GOT3 (cell line): ENCODE measurements around the gene SCAPER.

Experiments used
- DNase-seq: peaks from one replicate; lab custom pipeline; 2025; ENCODE audit warnings: mixed read lengths; lab: John Stamatoyannopoulos, UW

Gene SCAPER

GRCh38 chr15:76353903-76354302, 551.2 kb downstream of the SCAPER start:
- DNase-seq, result no peak

DNA sequence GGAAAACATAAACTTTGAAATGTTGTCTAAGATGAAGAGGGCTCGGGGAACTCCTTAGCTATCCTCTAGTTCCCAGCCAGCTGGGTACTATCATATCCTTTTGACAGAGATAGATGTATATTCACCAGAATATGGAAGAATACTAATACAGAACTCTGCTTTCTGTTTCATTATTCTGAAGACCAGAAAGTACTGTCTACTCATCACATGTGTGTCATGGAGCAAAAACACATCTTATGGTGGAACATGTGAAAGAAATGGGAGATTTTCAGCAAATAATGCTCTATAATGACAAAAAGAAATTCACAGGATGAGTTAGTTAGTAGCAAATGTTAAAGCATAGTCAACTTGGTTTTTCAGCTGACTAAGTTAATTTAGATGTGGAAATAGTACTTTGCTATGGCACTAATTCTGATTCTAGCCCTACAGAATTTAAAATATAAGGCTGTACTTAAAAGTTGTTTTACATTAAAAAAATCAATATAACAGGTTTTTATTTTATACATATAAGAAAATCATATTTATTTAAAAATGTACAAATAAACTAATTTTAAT, 552.0 kb downstream of the SCAPER start:
- no peak for DNase-seq

DNA sequence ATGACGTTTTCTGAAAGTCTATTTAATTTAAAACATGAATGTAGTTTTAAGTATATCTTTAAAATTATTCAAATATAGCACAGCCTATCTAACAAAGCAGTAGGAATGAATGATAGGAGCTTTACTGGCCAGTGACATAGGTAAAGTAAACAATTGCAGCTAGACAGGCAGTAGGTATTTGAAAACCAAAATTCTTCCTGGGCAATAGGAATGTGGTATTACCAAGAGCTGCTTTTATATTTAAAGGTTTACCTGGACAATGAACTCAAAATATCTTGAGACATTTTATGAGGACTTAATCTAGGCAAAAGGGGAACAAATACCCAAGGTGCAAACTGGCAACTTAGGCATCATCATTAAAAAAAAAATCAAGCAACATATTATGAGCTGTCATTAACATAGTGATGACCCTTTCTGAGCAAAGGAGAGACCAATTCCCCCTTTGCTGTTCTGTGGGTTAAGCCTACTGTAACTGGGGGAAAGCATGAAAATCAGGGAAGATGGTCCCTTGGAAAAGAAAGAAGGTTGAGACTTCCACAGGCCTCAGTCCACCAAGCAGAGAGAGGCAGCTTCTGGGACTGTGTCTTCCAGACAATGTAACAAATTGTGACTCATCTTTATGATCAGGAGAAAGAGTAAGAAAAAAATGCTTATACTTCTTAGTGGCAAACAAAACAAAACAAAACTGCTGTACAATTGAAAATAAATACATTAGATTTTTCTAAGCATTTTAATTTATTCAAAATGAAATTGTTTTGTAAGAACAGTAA, 555.7 kb downstream of the SCAPER start:
- no peak for DNase-seq

GRCh38 chr15:76347482-76348055, 557.6 kb downstream of the SCAPER start:
- no peak for DNase-seq

- no peak for DNase-seq
Measured at GRCh38 chr15:76346669-76347481, 558.3 kb downstream of the SCAPER start.

DNA sequence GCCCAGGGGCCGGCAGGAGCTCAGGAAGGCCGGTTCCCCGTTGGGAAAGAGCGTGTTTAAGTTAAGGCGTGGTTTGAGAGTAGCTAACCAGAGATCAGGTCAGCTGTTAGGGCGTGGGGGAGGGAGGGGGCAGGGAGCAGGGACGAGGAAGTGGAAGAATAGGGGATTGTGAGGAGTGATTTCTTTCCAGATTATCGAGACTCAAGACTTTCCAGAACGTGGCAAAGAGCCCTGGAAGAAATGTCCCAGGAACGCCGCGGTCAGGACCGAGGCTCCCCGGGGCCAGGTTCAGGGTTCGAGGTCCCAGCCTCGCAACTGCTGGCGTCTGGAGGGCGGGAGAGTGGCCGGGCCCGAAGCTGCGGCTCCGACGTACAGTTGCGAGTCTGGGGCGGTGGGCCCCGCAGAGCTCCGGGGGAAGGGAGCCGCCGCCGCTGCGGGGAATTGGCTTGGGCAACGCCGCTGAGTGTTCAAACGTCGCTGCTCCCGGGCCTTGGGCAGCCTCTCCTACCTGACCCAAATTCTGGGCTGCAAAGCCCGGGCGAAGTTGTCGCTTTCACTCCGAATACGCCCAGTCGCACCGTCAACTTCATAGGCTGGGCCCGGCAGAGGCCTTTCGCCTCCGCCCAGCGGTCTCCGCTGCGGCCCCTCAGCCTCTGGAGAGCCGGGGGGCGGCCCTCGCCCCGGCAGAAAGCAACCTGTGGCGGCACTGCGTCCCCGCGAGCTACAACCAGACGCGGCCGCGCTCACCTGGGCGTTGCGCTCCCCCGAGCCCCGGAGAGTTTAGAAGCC, 559.1 kb downstream of the SCAPER start:
- no peak for DNase-seq

DNA sequence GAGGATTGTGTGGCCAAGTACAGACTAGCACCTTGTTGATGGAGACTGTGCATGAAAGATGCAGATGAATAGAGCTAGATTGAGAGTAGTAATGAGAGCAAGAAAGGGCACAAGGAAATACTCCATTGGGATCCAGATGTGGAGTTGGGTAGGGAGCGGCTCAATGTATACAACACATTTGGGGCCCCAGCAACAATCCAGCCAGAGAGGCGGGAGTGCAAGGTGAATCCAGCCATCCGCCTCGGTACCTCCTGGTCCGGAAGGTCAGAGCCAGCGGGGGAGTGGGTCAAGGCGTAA, 559.6 kb downstream of the SCAPER start:
- no peak for DNase-seq

- no peak for DNase-seq
Measured at GRCh38 chr15:76344893-76345582, 560.1 kb downstream of the SCAPER start.

- DNase-seq, result no peak
Measured at GRCh38 chr15:76343313-76343996, 561.7 kb downstream of the SCAPER start.

- DNase-seq, result no peak
Measured at GRCh38 chr15:76342382-76343201, 562.5 kb downstream of the SCAPER start.

DNA sequence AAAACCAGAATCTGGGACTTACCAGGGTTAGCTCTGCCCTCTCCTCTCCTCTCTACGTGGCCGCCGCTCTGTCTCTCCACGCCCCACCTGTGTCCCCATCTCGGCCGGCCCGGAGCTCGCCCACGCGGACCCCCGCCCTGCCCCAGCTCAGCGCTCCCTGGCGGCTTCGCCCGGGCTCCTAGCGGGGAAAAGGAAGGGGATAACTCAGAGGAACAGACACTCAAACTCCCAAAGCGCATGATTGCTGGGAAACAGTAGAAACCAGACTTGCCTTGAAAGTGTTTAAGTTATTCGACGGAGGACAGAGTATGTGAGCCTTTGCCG, 563.1 kb downstream of the SCAPER start:
- no peak for DNase-seq

GRCh38 chr15:76341366-76342057, 563.6 kb downstream of the SCAPER start:
- DNase-seq, result no peak

DNA sequence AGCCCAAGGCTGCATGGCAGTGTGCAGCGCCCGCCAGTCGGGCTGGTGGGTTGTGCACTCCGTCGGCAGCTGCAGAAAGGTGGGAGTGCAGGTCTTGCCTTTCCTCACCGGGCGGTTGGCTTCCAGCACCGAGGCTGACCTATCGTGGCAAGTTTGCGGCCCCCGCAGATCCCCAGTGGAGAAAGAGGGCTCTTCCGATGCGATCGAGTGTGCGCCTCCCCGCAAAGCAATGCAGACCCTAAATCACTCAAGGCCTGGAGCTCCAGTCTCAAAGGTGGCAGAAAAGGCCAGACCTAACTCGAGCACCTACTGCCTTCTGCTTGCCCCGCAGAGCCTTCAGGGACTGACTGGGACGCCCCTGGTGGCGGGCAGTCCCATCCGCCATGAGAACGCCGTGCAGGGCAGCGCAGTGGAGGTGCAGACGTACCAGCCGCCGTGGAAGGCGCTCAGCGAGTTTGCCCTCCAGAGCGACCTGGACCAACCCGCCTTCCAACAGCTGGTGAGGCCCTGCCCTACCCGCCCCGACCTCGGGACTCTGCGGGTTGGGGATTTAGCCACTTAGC, 564.3 kb downstream of the SCAPER start:
- no peak for DNase-seq

- DNase-seq, result no peak
Measured at GRCh38 chr15:76340198-76340802, 564.8 kb downstream of the SCAPER start.

DNA sequence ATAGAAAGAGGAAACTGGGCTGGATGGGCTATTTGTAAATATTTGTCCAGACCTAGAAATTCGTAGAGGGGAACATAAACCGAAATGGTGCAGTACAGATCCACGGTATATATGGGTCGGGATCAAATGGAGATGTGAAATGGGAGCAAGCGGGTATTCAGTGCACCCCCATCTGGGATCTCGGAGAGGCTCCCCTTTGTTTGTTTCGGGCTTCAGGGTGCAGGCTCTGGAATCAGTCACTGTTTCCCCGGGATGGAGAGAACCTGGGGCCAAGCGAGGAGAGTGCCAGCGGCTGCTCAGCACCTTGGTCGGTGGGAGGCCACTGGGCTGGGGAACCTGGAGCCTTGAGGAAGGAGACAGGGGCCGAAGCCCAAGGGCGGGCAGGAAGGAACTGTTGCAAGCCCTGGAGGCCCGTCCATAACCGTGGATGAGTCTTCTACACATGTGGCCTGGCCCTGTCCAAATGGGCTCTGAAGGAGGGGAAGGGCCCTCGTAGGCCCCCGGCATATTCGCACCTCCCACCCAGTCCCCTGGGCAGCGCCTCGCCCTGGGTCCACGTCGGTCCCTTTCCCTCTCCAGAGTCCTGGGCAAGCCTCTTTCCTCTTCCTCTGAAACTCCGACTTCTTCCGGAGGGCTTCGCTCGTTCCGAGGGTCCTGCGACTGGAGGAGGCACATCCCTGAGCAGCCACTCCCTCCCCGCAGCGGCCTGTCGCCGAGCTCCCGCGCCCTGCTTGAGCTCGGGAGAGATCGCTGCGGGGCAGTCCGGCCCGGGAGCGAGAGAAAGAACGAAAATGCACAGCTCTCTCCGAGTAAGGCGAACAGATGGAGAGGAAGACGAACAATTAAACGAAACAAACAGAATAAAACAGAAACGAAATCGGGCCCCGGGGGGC, 565.6 kb downstream of the SCAPER start:
- no peak for DNase-seq

- DNase-seq, result no peak
Measured at GRCh38 chr15:76338486-76339304, 566.4 kb downstream of the SCAPER start.
